Progenitor cell of endocrine pancreas (in vitro differentiated cells): ENCODE measurements around the gene ZSWIM4. TPM values are rescaled to one million over a fixed set of nuclear protein-coding genes. Genes with fewer than 3 reads are reported as not detected.
"Not testable (repeated sequence)": the region's sequence is repeated elsewhere in the genome, so short reads cannot be mapped to it uniquely, and the experiment has no call there.

Experiments used
- DNase-seq: peaks from one replicate; pipeline ENCODE4 v3.0.0; 2021; ENCODE audit warnings: low spot score; ENCODE audit not compliant: unreplicated experiment
- H3K27ac Mint-ChIP-seq: 2 replicates; pipeline ENCODE4 v1.8.0; 2021; ENCODE audit warnings: mild to moderate bottlenecking, moderate library complexity, mixed read lengths
- H3K27me3 Mint-ChIP-seq: 2 replicates; pipeline ENCODE4 v1.8.0; 2021; ENCODE audit warnings: mixed read lengths
- H3K36me3 Mint-ChIP-seq: 2 replicates; pipeline ENCODE4 v1.8.0; 2022; ENCODE audit warnings: mixed read lengths; ENCODE audit not compliant: insufficient read depth
- H3K4me1 Mint-ChIP-seq: 2 replicates; pipeline ENCODE4 v1.8.0; 2021; ENCODE audit warnings: low read depth, mixed read lengths
- H3K4me3 Mint-ChIP-seq: 2 replicates; pipeline ENCODE4 v1.8.0; 2021; ENCODE audit warnings: low read depth, mild to moderate bottlenecking, moderate library complexity, mixed read lengths
- H3K9me3 Mint-ChIP-seq: 2 replicates; pipeline ENCODE4 v1.8.0; 2021; ENCODE audit warnings: low read depth, mixed read lengths
- long read RNA-seq: library from polyadenylated mRNA; unstranded; transcript quantifications from one replicate; pipeline ENCODE4 v2.0.0, GENCODE V29; 2020
- total RNA-seq: library from RNA; stranded (reverse); gene quantifications from 2 replicates; pipeline ENCODE4 v1.2.1, GENCODE V29; 2021
- TF ChIP-seq, protein P1 (sequence below): fragments of 200-600 bp; sonication (generic); IDR thresholded peaks from one replicate; pipeline ENCODE4 v1.5.0; 2021; ENCODE audit warnings: antibody characterized with exemption, mild to moderate bottlenecking; ENCODE audit not compliant: unreplicated experiment

The ZSWIM4 gene
- 30.9 and 34.6 TPM in 2 replicates for total RNA-seq
- long read RNA-seq = 0 reads

DNA sequence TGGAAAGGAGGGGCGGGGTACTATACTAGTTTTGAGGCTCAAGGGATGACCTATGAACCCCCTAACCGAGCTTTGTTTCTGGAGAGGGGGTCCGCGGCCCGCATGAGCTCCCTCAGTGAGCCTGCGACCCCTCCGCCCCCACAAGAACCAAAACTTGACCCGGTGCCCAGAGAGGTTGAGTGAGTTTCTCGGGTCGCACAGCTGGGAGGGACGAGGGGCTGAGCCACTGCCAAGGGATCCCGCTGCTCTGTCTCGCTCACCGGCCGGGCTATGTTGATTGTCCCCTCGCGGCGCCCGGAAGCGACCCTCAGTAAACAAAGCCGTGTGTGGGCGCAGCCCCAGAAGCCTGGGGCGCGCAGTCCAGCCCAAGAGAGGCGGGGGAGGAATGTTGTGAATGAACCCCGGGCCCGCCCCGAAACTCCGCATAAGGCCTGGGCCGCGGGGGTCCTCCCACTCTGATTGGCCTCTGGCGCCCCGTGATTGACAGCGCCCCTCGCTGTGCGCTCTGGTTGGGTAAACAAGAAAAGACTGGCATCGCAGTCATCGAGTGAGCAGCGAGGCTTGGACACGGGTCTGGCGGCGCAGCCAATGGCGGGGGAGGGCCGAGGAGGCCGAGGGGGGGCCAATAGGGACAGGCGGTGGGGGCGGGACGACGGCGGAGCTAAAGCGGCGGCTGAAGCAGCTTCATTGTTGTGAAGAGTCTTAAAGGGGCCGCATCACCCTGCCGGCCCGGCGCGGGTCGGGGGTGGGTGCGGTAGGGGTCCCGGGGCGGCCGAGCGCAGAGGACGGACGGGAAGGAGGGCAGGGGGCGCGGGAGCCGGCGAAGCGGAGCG is at the start of gene ZSWIM4:
TSS of gene ZSWIM4 (plus strand) at position 687 of the 833 bp plus-strand sequence. CDS start 206 bp downstream, outside the sequence.
- H3K4me1 Mint-ChIP-seq = peaks cover 11% of the 10 kb centered on the region
- H3K9me3 Mint-ChIP-seq = no peaks in the 10 kb centered on the region
- H3K36me3 Mint-ChIP-seq = peaks cover 1% of the 10 kb centered on the region
- no peaks in the 10 kb centered on the region for H3K27me3 Mint-ChIP-seq
- peak within 1 kb of the TSS; percentile 99 for H3K27ac Mint-ChIP-seq
- DNase-seq = peak; percentile 96
- H3K4me3 Mint-ChIP-seq = peak within 1 kb of the TSS; percentile 96
- TF ChIP-seq, protein P1, sequence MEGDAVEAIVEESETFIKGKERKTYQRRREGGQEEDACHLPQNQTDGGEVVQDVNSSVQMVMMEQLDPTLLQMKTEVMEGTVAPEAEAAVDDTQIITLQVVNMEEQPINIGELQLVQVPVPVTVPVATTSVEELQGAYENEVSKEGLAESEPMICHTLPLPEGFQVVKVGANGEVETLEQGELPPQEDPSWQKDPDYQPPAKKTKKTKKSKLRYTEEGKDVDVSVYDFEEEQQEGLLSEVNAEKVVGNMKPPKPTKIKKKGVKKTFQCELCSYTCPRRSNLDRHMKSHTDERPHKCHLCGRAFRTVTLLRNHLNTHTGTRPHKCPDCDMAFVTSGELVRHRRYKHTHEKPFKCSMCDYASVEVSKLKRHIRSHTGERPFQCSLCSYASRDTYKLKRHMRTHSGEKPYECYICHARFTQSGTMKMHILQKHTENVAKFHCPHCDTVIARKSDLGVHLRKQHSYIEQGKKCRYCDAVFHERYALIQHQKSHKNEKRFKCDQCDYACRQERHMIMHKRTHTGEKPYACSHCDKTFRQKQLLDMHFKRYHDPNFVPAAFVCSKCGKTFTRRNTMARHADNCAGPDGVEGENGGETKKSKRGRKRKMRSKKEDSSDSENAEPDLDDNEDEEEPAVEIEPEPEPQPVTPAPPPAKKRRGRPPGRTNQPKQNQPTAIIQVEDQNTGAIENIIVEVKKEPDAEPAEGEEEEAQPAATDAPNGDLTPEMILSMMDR = no peak

DNA sequence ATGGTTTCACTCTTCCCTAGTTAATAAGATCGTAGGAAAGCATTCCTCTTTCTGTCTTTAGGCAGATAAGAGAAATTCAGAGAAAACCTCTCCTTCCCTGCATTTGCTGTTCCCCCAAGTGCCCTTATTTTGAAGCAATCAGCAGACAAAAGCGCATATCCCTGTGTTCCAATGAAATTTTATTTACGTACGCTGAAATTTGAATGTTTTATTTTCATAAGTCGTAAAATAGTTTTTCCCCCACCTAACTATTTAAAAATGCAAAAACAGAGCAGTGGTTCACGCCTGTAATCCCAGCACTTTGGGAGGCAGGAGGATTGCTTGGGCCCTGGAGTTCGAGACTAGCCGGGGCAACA is 48.2 kb upstream of the ZSWIM4 start:
- Mint-ChIP-seq H3K4me3 (peak overlapping the region; percentile 91), H3K4me1 (peaks cover 13% of the 10 kb centered on the region), H3K9me3 (peaks cover 5% of the 10 kb centered on the region), H3K27ac (peak overlapping the region; percentile 90), H3K36me3 (peaks cover 3% of the 10 kb centered on the region), H3K27me3 (no peaks in the 10 kb centered on the region)
- DNase-seq = no peak
- TF ChIP-seq, protein P1 = no peak

DNA sequence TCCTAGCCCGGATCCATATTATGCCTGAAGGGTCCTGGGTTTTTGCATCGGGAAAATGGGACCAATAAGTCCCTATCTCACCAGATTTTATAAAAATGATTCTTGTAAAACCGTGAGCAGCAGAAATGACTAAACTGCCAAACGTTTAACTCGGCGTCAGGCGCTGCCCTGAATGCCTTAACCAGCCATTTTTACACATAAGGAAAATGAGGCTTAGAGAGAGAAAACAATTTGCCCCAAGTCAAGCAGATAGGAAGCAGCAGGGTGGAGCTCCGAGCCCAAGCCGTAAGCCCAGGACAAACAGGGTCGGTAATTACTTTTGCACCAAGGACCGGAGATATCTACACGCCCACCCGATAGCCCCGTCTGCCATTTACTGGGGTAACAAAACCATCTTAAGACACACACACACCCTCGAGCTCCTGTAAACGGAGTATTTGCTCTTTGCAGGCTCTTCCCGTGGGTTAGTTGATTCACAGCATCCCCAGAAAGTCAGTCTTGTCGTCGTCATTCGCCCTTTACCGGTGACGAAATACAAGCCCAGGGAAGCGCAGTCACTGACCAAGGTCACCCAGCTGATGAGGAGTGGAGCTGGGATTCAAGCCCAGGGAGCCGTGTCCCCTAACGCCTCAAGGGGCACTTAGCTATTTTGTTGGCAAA is 46.9 kb upstream of the ZSWIM4 start:
- TF ChIP-seq, protein P1 = no peak
- no peak for DNase-seq
- no peaks in the 10 kb centered on the region for H3K27me3 Mint-ChIP-seq
- H3K36me3 Mint-ChIP-seq = peaks cover 5% of the 10 kb centered on the region
- peaks cover 13% of the 10 kb centered on the region for H3K4me1 Mint-ChIP-seq
- H3K9me3 Mint-ChIP-seq = peaks cover 5% of the 10 kb centered on the region
- peak overlapping the region; percentile 94 for H3K27ac Mint-ChIP-seq
- H3K4me3 Mint-ChIP-seq = peak overlapping the region; percentile 91

DNA sequence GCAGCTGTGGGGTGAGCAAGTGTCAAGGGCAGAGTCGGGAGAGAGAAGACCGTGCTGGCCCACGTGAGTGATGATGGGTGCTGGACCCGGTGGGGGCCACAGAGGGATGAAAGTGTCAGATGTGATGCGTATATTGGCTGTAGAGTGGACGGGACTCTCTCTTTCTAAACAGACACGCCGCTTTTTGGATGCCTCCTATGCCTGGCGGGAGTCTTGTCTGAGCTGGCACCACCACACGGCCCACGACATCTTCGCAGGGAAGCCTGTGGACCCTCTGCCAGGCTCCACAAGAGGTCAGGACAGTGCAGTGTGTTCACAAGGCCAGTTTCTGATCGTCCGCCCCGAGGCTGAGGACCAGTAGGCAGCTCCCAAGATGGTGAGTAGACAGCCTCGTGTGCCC is 43.8 kb upstream of the ZSWIM4 start:
- no peak overlapping the region for H3K27ac Mint-ChIP-seq
- H3K9me3 Mint-ChIP-seq = peaks cover 5% of the 10 kb centered on the region
- peaks cover 12% of the 10 kb centered on the region for H3K36me3 Mint-ChIP-seq
- H3K27me3 Mint-ChIP-seq = no peaks in the 10 kb centered on the region
- TF ChIP-seq, protein P1 = no peak
- H3K4me1 Mint-ChIP-seq = peaks cover 8% of the 10 kb centered on the region
- H3K4me3 Mint-ChIP-seq = no peak overlapping the region
- no peak for DNase-seq

DNA sequence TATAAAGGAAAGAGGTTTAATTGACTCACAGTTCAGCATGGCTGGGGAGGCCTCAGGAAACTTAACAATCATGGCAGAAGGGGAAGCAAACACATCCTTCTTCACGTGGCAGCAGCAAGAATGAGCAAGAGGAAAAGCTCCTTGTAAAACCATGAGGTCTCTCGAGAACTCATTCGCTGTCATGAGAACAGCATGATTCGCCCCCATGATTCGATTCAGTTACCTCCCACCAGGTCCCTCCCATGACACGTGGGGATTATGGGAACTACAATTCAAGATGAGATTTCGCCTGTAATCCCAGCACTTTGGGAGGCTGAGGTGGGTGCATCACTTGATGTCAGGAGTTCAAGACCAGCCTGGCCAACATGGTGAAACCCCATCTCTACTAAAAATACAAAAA is 41.6 kb upstream of the ZSWIM4 start:
- H3K9me3 Mint-ChIP-seq, H3K4me3 Mint-ChIP-seq, H3K4me1 Mint-ChIP-seq, DNase-seq, H3K27ac Mint-ChIP-seq, H3K27me3 Mint-ChIP-seq: not testable (repeated sequence)
- H3K36me3 Mint-ChIP-seq = peaks cover 21% of the 10 kb centered on the region
